Endothelial cell of umbilical vein (primary cell): ENCODE measurements around the gene PXYLP1. TPM values are rescaled to one million over a fixed set of nuclear protein-coding genes. Genes with fewer than 3 reads are reported as not detected.
"Not testable (repeated sequence)": the region's sequence is repeated elsewhere in the genome, so short reads cannot be mapped to it uniquely, and the experiment has no call there.

Experiments used
- BruUV-seq: library from RNA; stranded (reverse); fragments of 400-500 nt; replicated peaks from 2 replicates; lab custom pipeline; 2021; lab: Mats Ljungman, UMichigan
- CTCF ChIA-PET: fragments of 300-600, 350-600 bp; sonication (Branson Sonifier 250); formaldehyde crosslinking; loops from one replicate; lab custom pipeline; 2021; ENCODE audit warnings: antibody characterized with exemption, inconsistent platforms; lab: Charles Lee
- POLR2A ChIA-PET: fragments of 300-600, 350-600 bp; sonication (Branson Sonifier 250); formaldehyde crosslinking; loops from one replicate; lab custom pipeline; 2021; ENCODE audit warnings: antibody characterized with exemption, inconsistent platforms; lab: Charles Lee
- DNase-seq: peaks from one replicate; pipeline ENCODE4 v3.0.0-alpha.2; 2011; ENCODE audit warnings: low read depth, low spot score
- FAIRE-seq: peaks from 2 replicates; lab custom pipeline; 2011; peaks lifted over from hg19 to GRCh38; lab: Jason Lieb, UNC
- H2AFZ ChIP-seq: 2 replicates; pipeline ENCODE4 v1.6.0; 2012; ENCODE audit warnings: low read depth, low read length, control low read depth, inconsistent platforms
- H3K27ac ChIP-seq: 2 replicates; pipeline ENCODE4 v1.5.1; 2011; ENCODE audit warnings: low read depth, mild to moderate bottlenecking, control low read depth, low read length, moderate library complexity; ENCODE audit not compliant: insufficient read depth
- H3K27me3 ChIP-seq, 2 experiments: 2 replicates each; pipeline versions ENCODE4 v1.6.0 to v1.6.1; 2011; ENCODE audit warnings: low read length in 2 of 2, mixed read lengths in 1 of 2; ENCODE audit not compliant: control insufficient read depth in 2 of 2, insufficient read depth in 2 of 2
- H3K36me3 ChIP-seq, 2 experiments: 2 replicates in 1 of 2; 3 replicates in 1 of 2; pipeline ENCODE4 v1.5.1; 2011; ENCODE audit warnings: low read length in 2 of 2, mild to moderate bottlenecking in 1 of 2, moderate library complexity in 1 of 2; ENCODE audit not compliant: control insufficient read depth in 2 of 2, insufficient read depth in 2 of 2; ENCODE audit errors: extremely low read depth in 1 of 2
- H3K4me1 ChIP-seq: 3 replicates; pipeline ENCODE4 v1.5.1; 2011; ENCODE audit warnings: mild to moderate bottlenecking, low read length; ENCODE audit not compliant: control insufficient read depth, insufficient read depth; ENCODE audit errors: extremely low read depth
- H3K4me2 ChIP-seq: 2 replicates; pipeline ENCODE4 v1.6.1; 2011; ENCODE audit warnings: low read length, control low read depth, mixed read lengths; ENCODE audit not compliant: insufficient read depth
- H3K4me3 ChIP-seq, 3 experiments: fragments of 200-600 bp in 1 of 3; sonication (generic), shearing (Covaris generic) in 1 of 3; replicated peaks in 1 of 3; 2 replicates each; pipeline ENCODE4 v1.5.1; 2011 to 2016; ENCODE audit warnings: control low read depth in 3 of 3, low read length in 3 of 3, mild to moderate bottlenecking in 2 of 3, inconsistent platforms in 1 of 3, low read depth in 1 of 3, moderate library complexity in 1 of 3; ENCODE audit not compliant: insufficient read depth in 1 of 3
- H3K79me2 ChIP-seq: 2 replicates; pipeline ENCODE4 v1.6.0; 2012; ENCODE audit warnings: low read length, inconsistent platforms; ENCODE audit not compliant: control insufficient read depth, insufficient read depth
- H3K9ac ChIP-seq: replicated peaks from 2 replicates; pipeline ENCODE3; 2011; ENCODE audit warnings: low read length, control low read depth; ENCODE audit not compliant: insufficient read depth; ENCODE audit errors: extremely low read depth
- H3K9me1 ChIP-seq: replicated peaks from 3 replicates; pipeline ENCODE4 v1.6.0; 2011; ENCODE audit warnings: mild to moderate bottlenecking, low read length; ENCODE audit not compliant: control insufficient read depth, insufficient read depth; ENCODE audit errors: extremely low read depth
- H3K9me3 ChIP-seq: replicated peaks from 2 replicates; pipeline ENCODE4 v1.5.1; 2012; ENCODE audit warnings: low read length, inconsistent platforms; ENCODE audit not compliant: control insufficient read depth, insufficient read depth
- H4K20me1 ChIP-seq: replicated peaks from 2 replicates; pipeline ENCODE3; 2011; ENCODE audit warnings: mild to moderate bottlenecking, low read length; ENCODE audit not compliant: control insufficient read depth, insufficient read depth; ENCODE audit errors: extremely low read depth
- EZH2 ChIP-seq: IDR thresholded peaks from 2 replicates; pipeline ENCODE4 v1.6.1; 2012; ENCODE audit warnings: borderline replicate concordance, low read depth, mild to moderate bottlenecking, moderate library complexity, low read length, inconsistent platforms; ENCODE audit not compliant: severe bottlenecking
- FOS ChIP-seq: IDR thresholded peaks from 2 replicates; pipeline ENCODE4 v1.6.1; 2011; ENCODE audit warnings: mild to moderate bottlenecking, low read length, moderate library complexity, borderline replicate concordance; ENCODE audit not compliant: insufficient read depth
- GATA2 ChIP-seq: IDR thresholded peaks from 2 replicates; pipeline ENCODE4 v1.7.0; 2011; ENCODE audit warnings: low read depth, mild to moderate bottlenecking, moderate library complexity, mixed read lengths, low read length; ENCODE audit not compliant: insufficient read length, insufficient read depth
- JUN ChIP-seq: IDR thresholded peaks from 2 replicates; pipeline ENCODE4 v1.6.1; 2011; ENCODE audit warnings: borderline replicate concordance, low read depth; ENCODE audit not compliant: insufficient read length, insufficient read depth
- MYC ChIP-seq: IDR thresholded peaks from one replicate; pipeline ENCODE4 v1.6.1; 2011; ENCODE audit warnings: mild to moderate bottlenecking, low read depth, low read length
- POLR2A ChIP-seq: IDR thresholded peaks from 2 replicates; pipeline ENCODE4 v1.6.1; 2012; ENCODE audit warnings: low read depth, mild to moderate bottlenecking, control low read depth, low read length
- POLR2AphosphoS5 ChIP-seq: IDR thresholded peaks from 2 replicates; pipeline ENCODE4 v1.6.1; 2012; ENCODE audit warnings: low read depth, mild to moderate bottlenecking, control low read depth, low read length, moderate library complexity; ENCODE audit not compliant: insufficient read depth
- dilution Hi-C: fragments of 300-500 bp; cut with MboI; formaldehyde crosslinking; loops from one replicate; pipeline ENCODE4 v1.15.0; 2019; ENCODE audit warnings: low sequenced_read_pairs; ENCODE audit not compliant: extremely low pct_ligation_motif_present
- intact Hi-C: fragments of 100-400 bp; cut with micrococcal nuclease; formaldehyde crosslinking; loops from one replicate; pipeline ENCODE4 v1.10.0; 2022
- polyA plus RNA-seq, 4 experiments: library from polyadenylated mRNA; depleted of rRNA in 3 of 4; stranded (reverse) in 3 of 4; unstranded in 1 of 4; fragments of >200 nt; gene quantifications; 2 replicates each; pipeline versions ENCODE4 v1.2.1 to v1.2.3, GENCODE V29; 2011 to 2012; ENCODE audit warnings: missing spikeins in 1 of 4
- total RNA-seq: library from RNA; stranded (reverse); gene quantifications from 2 replicates; pipeline ENCODE4 v1.2.3, GENCODE V29; 2021
- TF ChIP-seq, protein P1 (sequence below), 2 donors: IDR thresholded peaks; 1 replicate in 1 of 2; 2 replicates in 1 of 2; pipeline ENCODE4 v1.5.1; 2011; ENCODE audit warnings: low read length in 2 of 2, mild to moderate bottlenecking in 2 of 2, moderate library complexity in 2 of 2, control low read depth in 1 of 2, inconsistent platforms in 1 of 2, low read depth in 1 of 2; ENCODE audit not compliant: insufficient read depth in 1 of 2; ENCODE audit errors: extremely low read depth in 1 of 2
- TF ChIP-seq, protein P2 (sequence below): IDR thresholded peaks from 2 replicates; pipeline ENCODE4 v1.6.1; 2011; ENCODE audit not compliant: insufficient read depth, insufficient read length

PXYLP1 gene
- total and polyA plus RNA-seq, 2 donors (not counting 3 experiments of a cell fraction or from before 2014, with no cell fraction given): 0.84 to 1.7 TPM

DNA sequence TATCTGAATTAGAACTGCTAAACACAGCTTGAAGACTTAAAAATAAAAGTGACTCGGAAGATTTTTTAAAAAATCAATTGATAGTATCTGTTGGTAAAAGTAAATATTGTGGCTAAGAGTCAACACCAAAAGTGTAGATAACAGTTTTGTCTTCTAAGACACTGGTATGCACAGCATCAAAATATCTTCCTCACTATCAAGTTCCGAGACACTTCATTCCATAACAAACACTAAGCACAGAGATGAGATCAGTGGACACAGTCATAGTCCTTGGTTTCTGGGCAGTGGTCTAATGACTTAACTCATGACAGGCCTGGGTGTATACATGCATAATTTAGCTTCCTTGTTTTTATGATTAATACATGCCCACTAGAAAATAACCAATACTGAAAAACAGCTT, 63.2 kb downstream of the PXYLP1 start:
- no peaks in the 10 kb centered on the region for H3K9me3 ChIP-seq
- intact Hi-C loops: no loop called here
- FAIRE-seq: peak; percentile 60
- CTCF ChIA-PET: interaction anchor here (1.0 to 1.8 kb wide), 7 partner anchors 8 to 160 kb away, joined by 3 to 9 read pairs (median 5); no protein-coding TSS in a partner anchor
- no peaks in the 10 kb centered on the region for H3K79me2 ChIP-seq
- no peaks in the 10 kb centered on the region for H3K9me1 ChIP-seq
- BruUV-seq: no TSS peak
- no peaks in the 10 kb centered on the region for H3K27me3 ChIP-seq
- H3K27ac ChIP-seq: peak overlapping the region; percentile 65
- H3K36me3 ChIP-seq: no peaks in the 10 kb centered on the region
- POLR2A ChIA-PET: no interaction called here
- H3K4me2 ChIP-seq: peak overlapping the region; percentile 100
- peak; percentile 82 for DNase-seq
- TF ChIP-seq GATA2 (no peak), EZH2 (no peak), FOS (no peak), POLR2AphosphoS5 (no peak), POLR2A (no peak), JUN (no peak), MYC (no peak)
- TF ChIP-seq, protein P1, sequence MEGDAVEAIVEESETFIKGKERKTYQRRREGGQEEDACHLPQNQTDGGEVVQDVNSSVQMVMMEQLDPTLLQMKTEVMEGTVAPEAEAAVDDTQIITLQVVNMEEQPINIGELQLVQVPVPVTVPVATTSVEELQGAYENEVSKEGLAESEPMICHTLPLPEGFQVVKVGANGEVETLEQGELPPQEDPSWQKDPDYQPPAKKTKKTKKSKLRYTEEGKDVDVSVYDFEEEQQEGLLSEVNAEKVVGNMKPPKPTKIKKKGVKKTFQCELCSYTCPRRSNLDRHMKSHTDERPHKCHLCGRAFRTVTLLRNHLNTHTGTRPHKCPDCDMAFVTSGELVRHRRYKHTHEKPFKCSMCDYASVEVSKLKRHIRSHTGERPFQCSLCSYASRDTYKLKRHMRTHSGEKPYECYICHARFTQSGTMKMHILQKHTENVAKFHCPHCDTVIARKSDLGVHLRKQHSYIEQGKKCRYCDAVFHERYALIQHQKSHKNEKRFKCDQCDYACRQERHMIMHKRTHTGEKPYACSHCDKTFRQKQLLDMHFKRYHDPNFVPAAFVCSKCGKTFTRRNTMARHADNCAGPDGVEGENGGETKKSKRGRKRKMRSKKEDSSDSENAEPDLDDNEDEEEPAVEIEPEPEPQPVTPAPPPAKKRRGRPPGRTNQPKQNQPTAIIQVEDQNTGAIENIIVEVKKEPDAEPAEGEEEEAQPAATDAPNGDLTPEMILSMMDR (IDR thresholded peaks at IDR 0.05; ENCODE audit: extremely low read depth in 1 of 2, insufficient read depth in 1 of 2, low read depth in 1 of 2, low read length in 2 of 2): no peak
- TF ChIP-seq, protein P2, sequence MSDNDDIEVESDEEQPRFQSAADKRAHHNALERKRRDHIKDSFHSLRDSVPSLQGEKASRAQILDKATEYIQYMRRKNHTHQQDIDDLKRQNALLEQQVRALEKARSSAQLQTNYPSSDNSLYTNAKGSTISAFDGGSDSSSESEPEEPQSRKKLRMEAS: no peak
- dilution Hi-C loops: no loop called here
- peak overlapping the region; percentile 80 for H3K9ac ChIP-seq
- peak overlapping the region; percentile 18 to 85 (median 77) for H3K4me3 ChIP-seq
- H4K20me1 ChIP-seq: no peaks in the 10 kb centered on the region
- peaks cover 8% of the 10 kb centered on the region for H3K4me1 ChIP-seq
- H2AFZ ChIP-seq: peak overlapping the region; percentile 2

DNA sequence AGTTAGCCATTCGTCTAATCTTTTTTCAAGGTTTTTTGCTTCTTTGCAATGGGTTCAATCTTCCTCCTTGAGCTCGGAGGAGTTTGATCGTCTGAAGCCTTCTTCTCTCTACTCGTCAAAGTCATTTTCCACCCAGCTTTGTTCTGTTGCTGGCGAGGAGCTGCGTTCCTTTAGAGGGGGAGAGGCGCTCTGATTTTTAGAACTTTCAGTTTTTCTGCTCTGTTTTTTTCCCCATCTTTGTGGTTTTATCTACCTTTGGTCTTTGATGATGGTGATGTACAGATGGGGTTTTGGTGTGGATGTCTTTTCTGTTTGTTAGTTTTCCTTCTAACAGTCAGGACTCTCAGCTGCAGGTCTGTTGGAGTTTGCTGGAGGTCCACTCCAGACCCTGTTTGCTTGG, 68.8 kb downstream of the PXYLP1 start:
- DNase-seq, H4K20me1 ChIP-seq, H3K36me3 ChIP-seq, H3K79me2 ChIP-seq, H2AFZ ChIP-seq, H3K9me3 ChIP-seq, H3K9ac ChIP-seq, POLR2A ChIA-PET, dilution Hi-C loops, H3K27me3 ChIP-seq, FAIRE-seq, H3K27ac ChIP-seq, H3K4me2 ChIP-seq, H3K9me1 ChIP-seq, H3K4me1 ChIP-seq, H3K4me3 ChIP-seq, BruUV-seq: not testable (repeated sequence)
- intact Hi-C loops: loop anchor here (10.0 kb wide), 1 partner anchor 344 kb away; no protein-coding TSS in a partner anchor
- CTCF ChIA-PET: interaction anchor here (10.4 kb wide), 1 partner anchor 156 kb away, joined by 351 read pairs; no protein-coding TSS in a partner anchor
